SK-N-SH treated with all-trans-retinoic acid at 6 μM for 48 hours (cell line): ENCODE results near the gene ADAMTS2.
"Not testable (repeated sequence)": the region's sequence is repeated elsewhere in the genome, so short reads cannot be mapped to it uniquely, and the experiment has no call there.

ENCODE experiments used
- ATAC-seq: fragments of 200-7000 bp; cut with Tn5 transposase; 3 replicates; pipeline ENCODE4 v1.9.1; 2020; ENCODE audit warnings: mild to moderate bottlenecking, moderate library complexity
- ARNTL ChIP-seq: fragments of 450-650 bp; formaldehyde crosslinking; IDR thresholded peaks from 2 replicates; pipeline ENCODE4 v1.5.0; 2020; ENCODE audit warnings: low read depth, mild to moderate bottlenecking, moderate library complexity, borderline replicate concordance
- BACH2 ChIP-seq: fragments of 250-450 bp; sonication (Bioruptor Pico); IDR thresholded peaks from 2 replicates; pipeline ENCODE4 v1.9.0; 2021; ENCODE audit warnings: mild to moderate bottlenecking, borderline replicate concordance
- CSDC2 ChIP-seq: fragments of 250-450 bp; sonication (Bioruptor Pico); IDR thresholded peaks from 2 replicates; pipeline ENCODE4 v1.5.0; 2020; ENCODE audit warnings: mild to moderate bottlenecking, moderate library complexity
- CSRNP3 ChIP-seq: fragments of 250-450 bp; sonication (Bioruptor Pico); IDR thresholded peaks from 2 replicates; pipeline ENCODE4 v1.5.1; 2021; ENCODE audit warnings: mild to moderate bottlenecking, moderate library complexity
- ESRRG ChIP-seq: fragments of 250-450 bp; sonication (Bioruptor Pico); IDR thresholded peaks from 2 replicates; pipeline ENCODE4 v1.6.1; 2021; ENCODE audit warnings: mild to moderate bottlenecking
- GLIS3 ChIP-seq: fragments of 250-450 bp; sonication (Bioruptor Pico); IDR thresholded peaks from 2 replicates; pipeline ENCODE4 v1.5.0; 2020; ENCODE audit warnings: mild to moderate bottlenecking, moderate library complexity
- ISL1 ChIP-seq: fragments of 250-450 bp; sonication (Bioruptor Pico); IDR thresholded peaks from 2 replicates; pipeline ENCODE4 v2.1.2; 2022; ENCODE audit warnings: mild to moderate bottlenecking, moderate library complexity
- OSR1 ChIP-seq: fragments of 250-450 bp; sonication (Bioruptor Pico); IDR thresholded peaks from 2 replicates; pipeline ENCODE4 v1.8.0; 2022; ENCODE audit warnings: moderate library complexity, mild to moderate bottlenecking, inconsistent platforms
- POU6F1 ChIP-seq: fragments of 250-450 bp; sonication (Bioruptor Pico); IDR thresholded peaks from 2 replicates; pipeline ENCODE4 v1.8.0; 2021; ENCODE audit warnings: low read depth, mild to moderate bottlenecking, moderate library complexity, borderline replicate concordance
- PPARA ChIP-seq: fragments of 250-450 bp; sonication (Bioruptor Pico); IDR thresholded peaks from 2 replicates; pipeline ENCODE4 v1.5.0; 2020; ENCODE audit warnings: mild to moderate bottlenecking, borderline replicate concordance
- RARB ChIP-seq: fragments of 250-450 bp; sonication (Bioruptor Pico); IDR thresholded peaks from 2 replicates; pipeline ENCODE4 v1.8.0; 2021; ENCODE audit warnings: mild to moderate bottlenecking, moderate library complexity
- TCF4 ChIP-seq: fragments of 250-450 bp; sonication (Bioruptor Pico); IDR thresholded peaks from 2 replicates; pipeline ENCODE4 v1.8.0; 2021; ENCODE audit warnings: mild to moderate bottlenecking, moderate library complexity, borderline replicate concordance
- TOX ChIP-seq: fragments of 250-450 bp; sonication (Bioruptor Pico); IDR thresholded peaks from 2 replicates; pipeline ENCODE4 v1.8.0; 2021; ENCODE audit warnings: mild to moderate bottlenecking, moderate library complexity, borderline replicate concordance
- TSHZ2 ChIP-seq: fragments of 250-450 bp; sonication (Bioruptor Pico); IDR thresholded peaks from 2 replicates; pipeline ENCODE4 v1.5.0; 2020; ENCODE audit warnings: mild to moderate bottlenecking, moderate library complexity
- ZC3H10 ChIP-seq: fragments of 250-450 bp; sonication (Bioruptor Pico); IDR thresholded peaks from 2 replicates; pipeline ENCODE4 v1.5.1; 2021; ENCODE audit warnings: mild to moderate bottlenecking, moderate library complexity
- ZFP3 ChIP-seq: fragments of 250-450 bp; sonication (Bioruptor Pico); IDR thresholded peaks from 2 replicates; pipeline ENCODE4 v1.5.0; 2020; ENCODE audit warnings: mild to moderate bottlenecking, moderate library complexity
- ZFP30 ChIP-seq: fragments of 450-650 bp; formaldehyde crosslinking; IDR thresholded peaks from 2 replicates; pipeline ENCODE4 v1.5.0; 2022; ENCODE audit warnings: mild to moderate bottlenecking, moderate library complexity
- ZNF565 ChIP-seq: fragments of 450-650 bp; formaldehyde crosslinking; conservative IDR thresholded peaks from 2 replicates; pipeline ENCODE4 v1.5.0; 2020; ENCODE audit warnings: low read depth, mild to moderate bottlenecking, moderate library complexity
- ZNF8 ChIP-seq: fragments of 450-650 bp; formaldehyde crosslinking; IDR thresholded peaks from 2 replicates; pipeline ENCODE4 v1.5.0; 2020; ENCODE audit warnings: mild to moderate bottlenecking, moderate library complexity
- TF ChIP-seq, protein P1 (sequence below): fragments of 250-450 bp; sonication (Bioruptor Pico); IDR thresholded peaks from 2 replicates; pipeline ENCODE4 v1.5.1; 2020; ENCODE audit warnings: low read depth, mild to moderate bottlenecking, moderate library complexity

Gene ADAMTS2

GRCh38 chr5:179324760-179325295 lies 20.4 kb downstream of the ADAMTS2 start:
- no peak for ATAC-seq
- TF ChIP-seq ISL1 (CRISPR knock-in tag) (no peak), CSDC2 (no peak), ZFP3 (CRISPR knock-in tag) (no peak), ZNF565 (CRISPR knock-in tag) (no peak), ZNF8 (CRISPR knock-in tag) (no peak), RARB (CRISPR knock-in tag) (no peak)

- not testable (repeated sequence) for ATAC-seq
Measured at GRCh38 chr5:179324316-179324715, 20.9 kb downstream of the ADAMTS2 start.

DNA sequence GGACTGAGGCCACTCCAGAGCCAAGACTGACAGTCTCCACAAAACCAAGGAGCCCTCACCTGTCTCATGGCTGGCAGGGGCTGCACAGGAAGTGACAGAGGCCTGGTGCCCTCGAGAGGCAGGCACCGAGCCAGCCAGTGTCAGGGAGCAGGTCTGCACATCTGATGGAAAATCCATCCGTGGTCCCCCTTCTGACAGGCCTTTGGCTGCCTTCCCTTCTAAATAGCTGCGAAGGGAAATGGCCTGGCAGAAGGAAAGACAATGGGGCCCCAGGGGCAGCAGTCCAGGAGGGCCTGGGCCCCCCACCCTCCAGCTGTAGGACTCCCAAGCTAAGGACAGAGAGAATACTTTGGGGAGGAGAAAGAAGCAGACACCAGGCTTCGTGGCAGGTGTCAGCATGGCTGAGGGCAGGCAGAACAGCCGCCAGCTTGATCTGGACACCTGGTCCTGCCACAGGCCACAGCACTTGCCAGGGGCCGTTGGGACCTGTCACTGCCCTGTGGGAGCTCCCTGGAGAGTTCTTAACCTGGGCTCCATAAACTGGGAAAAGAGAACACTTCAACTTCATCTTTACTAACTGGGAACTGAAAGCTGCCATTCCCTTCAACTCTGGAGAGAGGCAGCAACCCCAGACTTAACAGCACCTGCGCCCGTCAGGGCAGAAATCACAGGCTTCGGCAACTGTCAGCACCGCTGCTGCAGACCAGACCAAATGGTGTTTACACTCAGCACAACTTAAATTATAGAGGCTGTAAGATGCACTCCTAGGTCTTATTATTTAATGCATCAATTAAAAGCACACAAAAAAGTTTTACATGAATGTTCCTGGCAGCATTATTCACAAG lies 22.0 kb downstream of the ADAMTS2 start:
- ATAC-seq = no peak
- TF ChIP-seq TSHZ2 (no peak), OSR1 (CRISPR knock-in tag) (no peak), PPARA (no peak), ZC3H10 (no peak), ESRRG (no peak)

- TF ChIP-seq ZC3H10 (no peak), ZNF8 (CRISPR knock-in tag) (no peak), ZNF565 (CRISPR knock-in tag) (no peak), GLIS3 (CRISPR knock-in tag) (no peak), TOX (CRISPR knock-in tag) (no peak), RARB (CRISPR knock-in tag) (no peak), ZFP3 (CRISPR knock-in tag) (no peak), ARNTL (no peak), POU6F1 (CRISPR knock-in tag) (no peak), BACH2 (CRISPR knock-in tag) (no peak), ESRRG (no peak), OSR1 (CRISPR knock-in tag) (no peak), ZFP30 (no peak), TCF4 (CRISPR knock-in tag) (no peak), CSRNP3 (CRISPR knock-in tag) (no peak)
- TF ChIP-seq, protein P1, sequence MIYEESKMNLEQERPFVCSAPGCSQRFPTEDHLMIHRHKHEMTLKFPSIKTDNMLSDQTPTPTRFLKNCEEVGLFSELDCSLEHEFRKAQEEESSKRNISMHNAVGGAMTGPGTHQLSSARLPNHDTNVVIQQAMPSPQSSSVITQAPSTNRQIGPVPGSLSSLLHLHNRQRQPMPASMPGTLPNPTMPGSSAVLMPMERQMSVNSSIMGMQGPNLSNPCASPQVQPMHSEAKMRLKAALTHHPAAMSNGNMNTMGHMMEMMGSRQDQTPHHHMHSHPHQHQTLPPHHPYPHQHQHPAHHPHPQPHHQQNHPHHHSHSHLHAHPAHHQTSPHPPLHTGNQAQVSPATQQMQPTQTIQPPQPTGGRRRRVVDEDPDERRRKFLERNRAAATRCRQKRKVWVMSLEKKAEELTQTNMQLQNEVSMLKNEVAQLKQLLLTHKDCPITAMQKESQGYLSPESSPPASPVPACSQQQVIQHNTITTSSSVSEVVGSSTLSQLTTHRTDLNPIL (CRISPR knock-in tag) = no peak
- no peak for ATAC-seq
Measured at GRCh38 chr5:179322071-179323025, 22.9 kb downstream of the ADAMTS2 start.
